DND-41 (cell line): ENCODE measurements around the gene PLEKHA6.

ENCODE experiments used
- ATAC-seq: fragments of 200-7000 bp; cut with Tn5 transposase; 3 replicates; pipeline ENCODE4 v1.9.1; 2021; ENCODE audit warnings: low read depth; ENCODE audit not compliant: insufficient read depth
- DNase-seq: peaks from one replicate; pipeline ENCODE4 v3.0.0-alpha.2; 2020
- H2AFZ ChIP-seq: 2 replicates; pipeline ENCODE4 v1.6.0; 2012; ENCODE audit warnings: low read depth, low read length
- H3K27ac ChIP-seq: 2 replicates; pipeline ENCODE4 v1.5.1; 2012; ENCODE audit warnings: low read length, inconsistent platforms
- H3K27me3 ChIP-seq: fragments of 200-600 bp; sonication (generic); 2 replicates; pipeline ENCODE4 v1.6.0; 2012; ENCODE audit warnings: low read length, mild to moderate bottlenecking, inconsistent platforms; ENCODE audit not compliant: insufficient read depth, poor library complexity
- H3K36me3 ChIP-seq: 2 replicates; pipeline ENCODE4 v1.5.1; 2012; ENCODE audit warnings: low read length, inconsistent platforms; ENCODE audit not compliant: insufficient read depth
- H3K4me1 ChIP-seq: 2 replicates; pipeline ENCODE4 v1.5.1; 2012; ENCODE audit warnings: mild to moderate bottlenecking, low read length; ENCODE audit not compliant: insufficient read depth
- H3K4me2 ChIP-seq: 2 replicates; pipeline ENCODE4 v1.6.0; 2012; ENCODE audit warnings: mild to moderate bottlenecking, moderate library complexity, low read length, inconsistent platforms; ENCODE audit not compliant: insufficient read depth
- H3K4me3 ChIP-seq, 2 experiments: fragments of 200-600 bp in 1 of 2; shearing (Covaris generic) in 1 of 2; 2 replicates each; pipeline ENCODE4 v1.5.1; 2012 to 2016; ENCODE audit warnings: inconsistent platforms in 2 of 2, low read length in 2 of 2, mild to moderate bottlenecking in 2 of 2, low read depth in 1 of 2, moderate library complexity in 1 of 2
- H3K79me2 ChIP-seq: 2 replicates; pipeline ENCODE4 v1.6.0; 2012; ENCODE audit warnings: low read length, inconsistent platforms; ENCODE audit not compliant: insufficient read depth
- H3K9ac ChIP-seq: 2 replicates; pipeline ENCODE4 v1.6.0; 2012; ENCODE audit warnings: low read depth, mild to moderate bottlenecking, inconsistent platforms, low read length, moderate library complexity
- H3K9me3 ChIP-seq: 2 replicates; pipeline ENCODE4 v1.5.1; 2012; ENCODE audit warnings: low read length, moderate library complexity, mild to moderate bottlenecking, inconsistent platforms; ENCODE audit not compliant: insufficient read depth, severe bottlenecking
- H4K20me1 ChIP-seq: 2 replicates; pipeline ENCODE4 v1.6.0; 2012; ENCODE audit warnings: low read length; ENCODE audit not compliant: insufficient read depth
- EZH2 ChIP-seq: IDR thresholded peaks from 3 replicates; pipeline ENCODE4 v1.6.1; 2012; ENCODE audit warnings: borderline replicate concordance, low read depth, mild to moderate bottlenecking, moderate library complexity, low read length, inconsistent platforms; ENCODE audit not compliant: severe bottlenecking
- TF ChIP-seq, protein P1 (sequence below): IDR thresholded peaks from 2 replicates; pipeline ENCODE4 v1.5.1; 2012; ENCODE audit warnings: borderline replicate concordance, low read length, moderate library complexity, mild to moderate bottlenecking; ENCODE audit not compliant: poor library complexity, severe bottlenecking; ENCODE audit errors: extremely low read depth

PLEKHA6 gene

DNA sequence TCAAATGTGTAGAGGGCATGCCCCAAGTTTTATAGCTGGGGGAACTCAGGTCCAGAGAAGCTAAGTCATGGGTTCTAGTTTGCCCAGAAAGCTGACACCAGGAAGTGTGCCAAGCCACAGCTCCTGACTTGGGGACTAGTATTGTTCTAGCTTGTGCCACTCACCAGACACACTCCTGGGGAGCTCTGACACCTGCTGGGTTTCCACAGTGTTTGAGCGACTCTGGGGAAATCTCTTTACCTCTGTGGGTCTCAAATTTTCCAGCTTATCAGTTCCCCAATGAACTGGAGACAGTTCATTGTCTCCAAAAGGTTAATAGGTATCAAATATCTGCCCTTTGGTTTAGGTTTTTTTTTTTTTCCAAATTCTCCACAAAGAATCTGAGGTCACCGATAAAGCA, 167.7 kb downstream of the PLEKHA6 start:
- Histone ChIP-seq H3K27me3 (peaks cover 41% of the 10 kb centered on the region), H3K27ac (no peak overlapping the region), H3K9me3 (no peaks in the 10 kb centered on the region), H4K20me1 (no peaks in the 10 kb centered on the region), H3K9ac (no peak overlapping the region), H3K4me1 (peaks cover 3% of the 10 kb centered on the region), H2AFZ (no peak overlapping the region), H3K4me3 (no peak overlapping the region), H3K36me3 (no peaks in the 10 kb centered on the region), H3K4me2 (no peak overlapping the region), H3K79me2 (no peaks in the 10 kb centered on the region)
- TF ChIP-seq, protein P1, sequence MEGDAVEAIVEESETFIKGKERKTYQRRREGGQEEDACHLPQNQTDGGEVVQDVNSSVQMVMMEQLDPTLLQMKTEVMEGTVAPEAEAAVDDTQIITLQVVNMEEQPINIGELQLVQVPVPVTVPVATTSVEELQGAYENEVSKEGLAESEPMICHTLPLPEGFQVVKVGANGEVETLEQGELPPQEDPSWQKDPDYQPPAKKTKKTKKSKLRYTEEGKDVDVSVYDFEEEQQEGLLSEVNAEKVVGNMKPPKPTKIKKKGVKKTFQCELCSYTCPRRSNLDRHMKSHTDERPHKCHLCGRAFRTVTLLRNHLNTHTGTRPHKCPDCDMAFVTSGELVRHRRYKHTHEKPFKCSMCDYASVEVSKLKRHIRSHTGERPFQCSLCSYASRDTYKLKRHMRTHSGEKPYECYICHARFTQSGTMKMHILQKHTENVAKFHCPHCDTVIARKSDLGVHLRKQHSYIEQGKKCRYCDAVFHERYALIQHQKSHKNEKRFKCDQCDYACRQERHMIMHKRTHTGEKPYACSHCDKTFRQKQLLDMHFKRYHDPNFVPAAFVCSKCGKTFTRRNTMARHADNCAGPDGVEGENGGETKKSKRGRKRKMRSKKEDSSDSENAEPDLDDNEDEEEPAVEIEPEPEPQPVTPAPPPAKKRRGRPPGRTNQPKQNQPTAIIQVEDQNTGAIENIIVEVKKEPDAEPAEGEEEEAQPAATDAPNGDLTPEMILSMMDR, result no peak
- DNase-seq, result no peak
- ATAC-seq, result no peak

DNA sequence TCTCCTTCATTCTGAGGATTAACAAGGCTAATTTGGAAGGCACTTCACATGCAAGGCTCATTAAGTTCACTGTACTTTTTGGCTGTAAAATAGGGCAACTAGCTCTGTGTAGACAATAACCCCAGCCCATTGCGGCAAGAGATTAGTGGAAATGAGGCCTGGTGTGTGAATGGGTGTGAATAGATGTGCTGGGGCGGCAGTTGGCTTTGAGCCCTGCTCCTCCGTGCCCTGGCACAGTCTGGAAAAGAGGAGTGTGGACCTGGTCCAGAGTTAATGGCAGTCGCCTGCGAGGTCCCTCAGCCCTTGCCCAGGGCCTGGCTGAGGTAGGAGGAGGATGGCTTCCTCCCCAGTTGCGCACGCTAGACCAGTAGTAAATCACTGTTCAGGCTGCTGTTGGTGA, 168.3 kb downstream of the PLEKHA6 start:
- no peaks in the 10 kb centered on the region for H3K9me3 ChIP-seq
- H3K36me3 ChIP-seq, result no peaks in the 10 kb centered on the region
- no peak overlapping the region for H2AFZ ChIP-seq
- H3K9ac ChIP-seq, result no peak overlapping the region
- peaks cover 3% of the 10 kb centered on the region for H3K4me1 ChIP-seq
- DNase-seq (no peak), ATAC-seq (no peak)
- no peaks in the 10 kb centered on the region for H4K20me1 ChIP-seq
- no peak overlapping the region for H3K27ac ChIP-seq
- H3K27me3 ChIP-seq, result peaks cover 41% of the 10 kb centered on the region
- H3K79me2 ChIP-seq, result no peaks in the 10 kb centered on the region
- no peak overlapping the region for H3K4me2 ChIP-seq
- H3K4me3 ChIP-seq, result no peak overlapping the region
- TF ChIP-seq, protein P1, result no peak
- TF ChIP-seq EZH2, result no peak

DNA sequence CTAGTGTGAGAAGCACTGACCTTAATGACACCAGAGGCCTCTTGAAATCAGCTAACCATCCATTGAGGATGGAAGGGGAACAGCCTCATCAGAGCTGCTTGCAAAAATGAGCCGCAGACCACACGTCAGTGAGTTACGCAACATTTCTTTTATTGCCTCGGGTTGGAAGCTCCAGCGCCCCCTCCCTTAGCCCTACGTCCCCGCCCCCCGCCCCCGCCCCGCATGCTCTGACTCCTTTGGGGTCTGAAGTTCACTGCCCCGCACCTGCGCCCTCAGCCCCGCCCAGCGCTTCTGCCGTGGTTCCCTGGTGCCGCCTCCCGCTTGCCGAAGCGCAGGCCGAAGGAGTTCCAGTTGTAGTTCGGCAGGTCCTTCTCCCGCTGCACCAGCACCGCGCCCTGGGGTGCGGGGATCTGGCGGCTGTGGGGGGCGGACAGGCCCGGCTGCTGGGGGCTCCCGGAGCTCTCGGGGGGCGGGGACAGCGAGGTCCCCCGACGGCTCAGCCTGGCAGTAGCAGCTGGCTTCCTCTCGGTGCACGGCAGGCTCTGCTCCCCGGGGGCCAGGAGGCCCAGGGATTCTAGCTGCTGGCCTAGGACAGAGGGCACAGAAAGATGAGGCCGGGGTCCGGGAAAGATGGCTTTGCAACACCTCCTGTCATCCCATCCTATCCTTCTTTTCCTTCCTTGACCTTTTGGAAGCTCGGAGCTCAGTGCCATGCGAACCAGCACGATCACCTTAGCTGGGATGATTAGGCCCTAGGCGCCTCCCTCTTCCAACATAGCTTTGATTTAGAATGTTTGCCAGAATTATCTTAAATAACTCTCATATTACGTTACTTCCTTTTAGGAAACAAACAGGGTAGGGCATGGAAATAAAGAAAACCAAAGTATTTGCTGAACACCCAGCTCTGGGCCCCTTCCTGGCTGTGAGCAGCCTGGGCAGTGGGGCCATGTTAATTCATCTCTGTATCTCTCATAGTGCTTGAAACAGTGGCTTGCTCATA, 169.2 kb downstream of the PLEKHA6 start:
- no peaks in the 10 kb centered on the region for H3K9me3 ChIP-seq
- ATAC-seq (0 out of 3 replicates have a peak, but pooled peaks have one; percentile 19), DNase-seq (peak; percentile 6)
- H3K27ac ChIP-seq, result no peak overlapping the region
- no peak overlapping the region for H2AFZ ChIP-seq
- H3K4me3 ChIP-seq, result no peak overlapping the region
- no peaks in the 10 kb centered on the region for H3K79me2 ChIP-seq
- H3K36me3 ChIP-seq, result no peaks in the 10 kb centered on the region
- H3K27me3 ChIP-seq, result peaks cover 41% of the 10 kb centered on the region
- TF ChIP-seq, protein P1, result no peak
- no peak for TF ChIP-seq EZH2
- no peak overlapping the region for H3K9ac ChIP-seq
- peaks cover 3% of the 10 kb centered on the region for H3K4me1 ChIP-seq
- H3K4me2 ChIP-seq, result no peak overlapping the region
- H4K20me1 ChIP-seq, result no peaks in the 10 kb centered on the region
